HCT116 (cell line): ENCODE data around the gene ZNF248. TPM values are rescaled to one million over a fixed set of nuclear protein-coding genes. Genes with fewer than 3 reads are reported as not detected.

Experiments used
- ATAC-seq: fragments of 200-7000 bp; cut with Tn5 transposase; 2 replicates; pipeline ENCODE4 v1.9.1; 2020; ENCODE audit warnings: mild to moderate bottlenecking, moderate library complexity
- BruUV-seq: library from RNA; stranded (reverse); fragments of 400-500 nt; replicated peaks from 2 replicates; lab custom pipeline; 2021; lab: Mats Ljungman, UMichigan
- CTCF ChIA-PET: fragments of 300-600 bp; sonication (Branson Sonifier 250); formaldehyde crosslinking; loops from one replicate; lab custom pipeline; 2021; ENCODE audit warnings: antibody characterized with exemption; lab: Charles Lee
- POLR2A ChIA-PET: fragments of 300-600, 350-600 bp; sonication (Branson Sonifier 250); formaldehyde crosslinking; loops from one replicate; lab custom pipeline; 2021; ENCODE audit warnings: antibody characterized with exemption; lab: Charles Lee
- RAD21 ChIA-PET, 2 experiments: fragments of 300-600 bp; sonication (Branson Sonifier 250); formaldehyde crosslinking; loops; one replicate each; lab custom pipeline; 2023; ENCODE audit warnings: low total read pairs in 2 of 2; ENCODE audit not compliant: uncharacterized antibody in 2 of 2, unreplicated experiment in 2 of 2, low non-redundant PET in 1 of 2; lab: Charles Lee
- DNase-seq: peaks from one replicate; pipeline ENCODE4 v3.0.0-alpha.2; 2010; ENCODE audit warnings: low read depth, low spot score
- H2AFZ ChIP-seq: fragments of 200-600 bp; shearing (Covaris generic), sonication (generic); 2 replicates; pipeline ENCODE4 v1.6.1; 2017; ENCODE audit warnings: low read depth, mixed run types, mixed read lengths, antibody characterized with exemption, low read length; ENCODE audit not compliant: poor library complexity, severe bottlenecking
- H3K27ac ChIP-seq: 2 replicates; pipeline ENCODE4 v1.5.1; 2012; ENCODE audit warnings: low read depth, low read length
- H3K27me3 ChIP-seq: fragments of 200-600 bp; sonication (generic); 2 replicates; pipeline ENCODE4 v1.6.1; 2016; ENCODE audit warnings: mixed run types, low read length, mixed read lengths; ENCODE audit not compliant: insufficient read depth
- H3K36me3 ChIP-seq, 2 experiments: fragments of 200-500 bp in 1 of 2; fragments of 200-600 bp in 1 of 2; sonication (Bioruptor generic) in 1 of 2; sonication (generic) in 1 of 2; 2 replicates each; pipeline versions ENCODE4 v1.5.1 to v1.6.1; 2014 to 2016; ENCODE audit warnings: low read length in 2 of 2, inconsistent platforms in 1 of 2, mixed read lengths in 1 of 2, mixed run types in 1 of 2; ENCODE audit not compliant: insufficient read depth in 2 of 2, control insufficient read depth in 1 of 2
- H3K4me1 ChIP-seq, 2 experiments: fragments of 200-600 bp in 1 of 2; sonication (generic) in 1 of 2; 2 replicates each; pipeline versions ENCODE4 v1.5.1 to v1.6.1; 2012 to 2017; ENCODE audit warnings: low read length in 2 of 2, inconsistent platforms in 1 of 2, mild to moderate bottlenecking in 1 of 2, mixed read lengths in 1 of 2, mixed run types in 1 of 2, moderate library complexity in 1 of 2; ENCODE audit not compliant: insufficient read depth in 2 of 2, control insufficient read depth in 1 of 2
- H3K4me2 ChIP-seq: fragments of 200-600 bp; sonication (generic); 2 replicates; pipeline ENCODE4 v1.6.1; 2017; ENCODE audit warnings: mixed run types, low read length, mixed read lengths
- H3K4me3 ChIP-seq, 2 experiments: fragments of 200-600 bp in 1 of 2; sonication (generic) in 1 of 2; replicated peaks in 1 of 2; 2 replicates each; pipeline ENCODE4 v1.5.1; 2011 to 2016; ENCODE audit warnings: low read length in 2 of 2, control low read depth in 1 of 2, low read depth in 1 of 2, mild to moderate bottlenecking in 1 of 2, mixed read lengths in 1 of 2, mixed run types in 1 of 2
- H3K79me2 ChIP-seq: fragments of 200-600 bp; sonication (generic); 2 replicates; pipeline ENCODE4 v1.6.1; 2017; ENCODE audit warnings: mild to moderate bottlenecking, mixed run types, low read length, moderate library complexity, mixed read lengths; ENCODE audit not compliant: insufficient read depth
- H3K9ac ChIP-seq: fragments of 200-600 bp; sonication (generic); 2 replicates; pipeline ENCODE4 v1.6.1; 2016; ENCODE audit warnings: low read length, mixed read lengths
- H3K9me2 ChIP-seq: fragments of 200-600 bp; sonication (generic), shearing (Covaris generic); 2 replicates; pipeline ENCODE4 v1.6.1; 2017; ENCODE audit warnings: mixed run types, mild to moderate bottlenecking, moderate library complexity; ENCODE audit not compliant: insufficient read depth
- H3K9me3 ChIP-seq, 2 experiments: fragments of 200-500 bp in 1 of 2; fragments of 200-600 bp in 1 of 2; sonication (Bioruptor generic) in 1 of 2; sonication (generic) in 1 of 2; 2 replicates each; pipeline ENCODE4 v1.6.1; 2014 to 2017; ENCODE audit warnings: low read length in 2 of 2, mixed read lengths in 2 of 2, inconsistent platforms in 1 of 2, low read depth in 1 of 2, mild to moderate bottlenecking in 1 of 2, mixed run types in 1 of 2, moderate library complexity in 1 of 2; ENCODE audit not compliant: control insufficient read depth in 1 of 2, insufficient read depth in 1 of 2
- H4K20me1 ChIP-seq: fragments of 200-600 bp; sonication (generic), shearing (Covaris generic); 2 replicates; pipeline ENCODE4 v1.6.1; 2017; ENCODE audit warnings: mixed run types, mild to moderate bottlenecking, moderate library complexity; ENCODE audit not compliant: insufficient read depth
- ATF3 ChIP-seq: IDR thresholded peaks from 2 replicates; pipeline ENCODE4 v1.6.1; 2012
- CBX3 ChIP-seq: IDR thresholded peaks from 2 replicates; pipeline ENCODE4 v1.6.1; 2012; ENCODE audit warnings: low read depth
- CEBPB ChIP-seq: IDR thresholded peaks from 2 replicates; pipeline ENCODE4 v1.6.1; 2012; ENCODE audit warnings: low read depth
- CTCF ChIP-seq, 3 experiments: fragments of 200-600 bp in 1 of 3; sonication (generic) in 1 of 3; IDR thresholded peaks in 2 of 3; conservative IDR thresholded peaks in 1 of 3; 2 replicates each; pipeline ENCODE4 v1.5.1; 2012 to 2017; ENCODE audit warnings: low read depth in 2 of 3, low read length in 2 of 3, antibody characterized with exemption in 1 of 3, borderline replicate concordance in 1 of 3, control low read depth in 1 of 3, mild to moderate bottlenecking in 1 of 3, mixed read lengths in 1 of 3, mixed run types in 1 of 3, moderate library complexity in 1 of 3; ENCODE audit not compliant: insufficient read depth in 1 of 3
- EZH2 ChIP-seq: fragments of 200-600 bp; sonication (generic); IDR thresholded peaks from 2 replicates; pipeline ENCODE4 v1.6.1; 2017; ENCODE audit warnings: antibody characterized with exemption, mixed run types
- EZH2phosphoT487 ChIP-seq: fragments of 200-600 bp; IDR thresholded peaks from 2 replicates; pipeline ENCODE4 v1.6.1; 2018; ENCODE audit warnings: antibody characterized with exemption, borderline replicate concordance
- FOSL1 ChIP-seq: IDR thresholded peaks from 2 replicates; pipeline ENCODE4 v1.6.1; 2012; ENCODE audit warnings: low read depth
- JUND ChIP-seq: IDR thresholded peaks from 2 replicates; pipeline ENCODE4 v1.6.1; 2012
- POLR2AphosphoS5 ChIP-seq: IDR thresholded peaks from 2 replicates; pipeline ENCODE4 v1.6.1; 2011; ENCODE audit warnings: mild to moderate bottlenecking, low read depth, low read length, moderate library complexity
- RAD21 ChIP-seq: IDR thresholded peaks from 2 replicates; pipeline ENCODE4 v1.6.1; 2012; ENCODE audit warnings: low read depth, mild to moderate bottlenecking
- SIN3A ChIP-seq: IDR thresholded peaks from 2 replicates; pipeline ENCODE4 v1.6.1; 2012; ENCODE audit warnings: low read depth
- SP1 ChIP-seq: IDR thresholded peaks from 2 replicates; pipeline ENCODE4 v1.6.1; 2012; ENCODE audit warnings: low read depth
- TCF7L2 ChIP-seq: IDR thresholded peaks from 2 replicates; pipeline ENCODE4 v1.7.0; 2011; ENCODE audit warnings: borderline replicate concordance, inconsistent platforms; ENCODE audit not compliant: insufficient read depth, insufficient read length; ENCODE audit errors: extremely low read depth
- ZBTB33 ChIP-seq: IDR thresholded peaks from 2 replicates; pipeline ENCODE4 v1.6.1; 2011; ENCODE audit warnings: mild to moderate bottlenecking, low read length, moderate library complexity; ENCODE audit not compliant: insufficient replicate concordance; ENCODE audit errors: extremely low read depth
- ZFX ChIP-seq: fragments of 450-650 bp; IDR thresholded peaks from 2 replicates; pipeline ENCODE4 v1.6.1; 2017
- intact Hi-C: fragments of 100-400 bp; cut with micrococcal nuclease; formaldehyde crosslinking; loops from 2 replicates; pipeline ENCODE4 v1.10.0; 2022
- total RNA-seq: library from RNA; stranded (reverse); gene quantifications from one replicate; pipeline ENCODE4 v1.2.1, GENCODE V29; 2021; ENCODE audit not compliant: unreplicated experiment

The ZNF248 gene
- total RNA-seq, 1 experiment from 2014 or later: 6.2 TPM

- no peak overlapping the region for H3K9ac ChIP-seq
- no peaks in the 10 kb centered on the region for H3K27me3 ChIP-seq
- intact Hi-C loops: no loop called here
- DNase-seq: no peak
- no peak for TF ChIP-seq EZH2phosphoT487
- no peak for TF ChIP-seq ATF3
- TF ChIP-seq EZH2: no peak
- TF ChIP-seq JUND: no peak
- TF ChIP-seq SIN3A: no peak
- TF ChIP-seq FOSL1: no peak
- TF ChIP-seq CEBPB: no peak
- TF ChIP-seq CBX3: no peak
- TF ChIP-seq RAD21: no peak
- no peak for TF ChIP-seq ZBTB33
- no peak for TF ChIP-seq TCF7L2
- no peak for TF ChIP-seq SP1
- TF ChIP-seq ZFX: no peak
- no peak for TF ChIP-seq POLR2AphosphoS5
- no peak for TF ChIP-seq CTCF (IDR thresholded peaks at IDR 0.05 in 2 of 3, conservative IDR thresholded peaks at IDR 0.05 in 1 of 3; ENCODE audit: borderline replicate concordance in 1 of 3, insufficient read depth in 1 of 3, low read depth in 2 of 3, low read length in 2 of 3)
- H3K79me2 ChIP-seq: no peaks in the 10 kb centered on the region
- H3K4me3 ChIP-seq: no peak overlapping the region
- no peak overlapping the region for H3K27ac ChIP-seq
- ATAC-seq: no peak
- H3K9me2 ChIP-seq: no peaks in the 10 kb centered on the region
- peaks cover 0 to 4% of the 10 kb centered on the region in 2 experiments; a peak in 2 of 4 replicates for H3K9me3 ChIP-seq
- H3K36me3 ChIP-seq: no peaks in the 10 kb centered on the region
- ChIA-PET CTCF (no interaction called here), POLR2A (no interaction called here), RAD21 (no interaction called here)
- no peaks in the 10 kb centered on the region for H3K4me1 ChIP-seq
- no TSS peak for BruUV-seq
- H4K20me1 ChIP-seq: no peaks in the 10 kb centered on the region
- no peak overlapping the region for H2AFZ ChIP-seq
- H3K4me2 ChIP-seq: no peak overlapping the region
Observed at GRCh38 chr10:37819797-37820196, 37.6 kb downstream of the ZNF248 start.
